Endothelial cell of umbilical vein (primary cell): Measurements from ENCODE around the gene PDE1C. TPM values are rescaled to one million over a fixed set of nuclear protein-coding genes. Genes with fewer than 3 reads are reported as not detected.

Source experiments
- BruUV-seq: library from RNA; stranded (reverse); fragments of 400-500 nt; replicated peaks from 2 replicates; lab custom pipeline; 2021; lab: Mats Ljungman, UMichigan
- CTCF ChIA-PET: fragments of 300-600, 350-600 bp; sonication (Branson Sonifier 250); formaldehyde crosslinking; loops from one replicate; lab custom pipeline; 2021; ENCODE audit warnings: antibody characterized with exemption, inconsistent platforms; lab: Charles Lee
- POLR2A ChIA-PET: fragments of 300-600, 350-600 bp; sonication (Branson Sonifier 250); formaldehyde crosslinking; loops from one replicate; lab custom pipeline; 2021; ENCODE audit warnings: antibody characterized with exemption, inconsistent platforms; lab: Charles Lee
- DNase-seq: peaks from one replicate; pipeline ENCODE4 v3.0.0-alpha.2; 2011; ENCODE audit warnings: low read depth, low spot score
- FAIRE-seq: peaks from 2 replicates; lab custom pipeline; 2011; peaks lifted over from hg19 to GRCh38; lab: Jason Lieb, UNC
- H2AFZ ChIP-seq: 2 replicates; pipeline ENCODE4 v1.6.0; 2012; ENCODE audit warnings: low read depth, low read length, control low read depth, inconsistent platforms
- H3K27ac ChIP-seq: 2 replicates; pipeline ENCODE4 v1.5.1; 2011; ENCODE audit warnings: low read depth, mild to moderate bottlenecking, control low read depth, low read length, moderate library complexity; ENCODE audit not compliant: insufficient read depth
- H3K27me3 ChIP-seq, 2 experiments: 2 replicates each; pipeline versions ENCODE4 v1.6.0 to v1.6.1; 2011; ENCODE audit warnings: low read length in 2 of 2, mixed read lengths in 1 of 2; ENCODE audit not compliant: control insufficient read depth in 2 of 2, insufficient read depth in 2 of 2
- H3K36me3 ChIP-seq, 2 experiments: 2 replicates in 1 of 2; 3 replicates in 1 of 2; pipeline ENCODE4 v1.5.1; 2011; ENCODE audit warnings: low read length in 2 of 2, mild to moderate bottlenecking in 1 of 2, moderate library complexity in 1 of 2; ENCODE audit not compliant: control insufficient read depth in 2 of 2, insufficient read depth in 2 of 2; ENCODE audit errors: extremely low read depth in 1 of 2
- H3K4me1 ChIP-seq: 3 replicates; pipeline ENCODE4 v1.5.1; 2011; ENCODE audit warnings: mild to moderate bottlenecking, low read length; ENCODE audit not compliant: control insufficient read depth, insufficient read depth; ENCODE audit errors: extremely low read depth
- H3K4me2 ChIP-seq: 2 replicates; pipeline ENCODE4 v1.6.1; 2011; ENCODE audit warnings: low read length, control low read depth, mixed read lengths; ENCODE audit not compliant: insufficient read depth
- H3K4me3 ChIP-seq, 3 experiments: fragments of 200-600 bp in 1 of 3; sonication (generic), shearing (Covaris generic) in 1 of 3; replicated peaks in 1 of 3; 2 replicates each; pipeline ENCODE4 v1.5.1; 2011 to 2016; ENCODE audit warnings: control low read depth in 3 of 3, low read length in 3 of 3, mild to moderate bottlenecking in 2 of 3, inconsistent platforms in 1 of 3, low read depth in 1 of 3, moderate library complexity in 1 of 3; ENCODE audit not compliant: insufficient read depth in 1 of 3
- H3K79me2 ChIP-seq: 2 replicates; pipeline ENCODE4 v1.6.0; 2012; ENCODE audit warnings: low read length, inconsistent platforms; ENCODE audit not compliant: control insufficient read depth, insufficient read depth
- H3K9ac ChIP-seq: replicated peaks from 2 replicates; pipeline ENCODE3; 2011; ENCODE audit warnings: low read length, control low read depth; ENCODE audit not compliant: insufficient read depth; ENCODE audit errors: extremely low read depth
- H3K9me1 ChIP-seq: replicated peaks from 3 replicates; pipeline ENCODE4 v1.6.0; 2011; ENCODE audit warnings: mild to moderate bottlenecking, low read length; ENCODE audit not compliant: control insufficient read depth, insufficient read depth; ENCODE audit errors: extremely low read depth
- H3K9me3 ChIP-seq: replicated peaks from 2 replicates; pipeline ENCODE4 v1.5.1; 2012; ENCODE audit warnings: low read length, inconsistent platforms; ENCODE audit not compliant: control insufficient read depth, insufficient read depth
- H4K20me1 ChIP-seq: replicated peaks from 2 replicates; pipeline ENCODE3; 2011; ENCODE audit warnings: mild to moderate bottlenecking, low read length; ENCODE audit not compliant: control insufficient read depth, insufficient read depth; ENCODE audit errors: extremely low read depth
- EZH2 ChIP-seq: IDR thresholded peaks from 2 replicates; pipeline ENCODE4 v1.6.1; 2012; ENCODE audit warnings: borderline replicate concordance, low read depth, mild to moderate bottlenecking, moderate library complexity, low read length, inconsistent platforms; ENCODE audit not compliant: severe bottlenecking
- FOS ChIP-seq: IDR thresholded peaks from 2 replicates; pipeline ENCODE4 v1.6.1; 2011; ENCODE audit warnings: mild to moderate bottlenecking, low read length, moderate library complexity, borderline replicate concordance; ENCODE audit not compliant: insufficient read depth
- GATA2 ChIP-seq: IDR thresholded peaks from 2 replicates; pipeline ENCODE4 v1.7.0; 2011; ENCODE audit warnings: low read depth, mild to moderate bottlenecking, moderate library complexity, mixed read lengths, low read length; ENCODE audit not compliant: insufficient read length, insufficient read depth
- JUN ChIP-seq: IDR thresholded peaks from 2 replicates; pipeline ENCODE4 v1.6.1; 2011; ENCODE audit warnings: borderline replicate concordance, low read depth; ENCODE audit not compliant: insufficient read length, insufficient read depth
- MAX ChIP-seq: IDR thresholded peaks from 2 replicates; pipeline ENCODE4 v1.6.1; 2011; ENCODE audit not compliant: insufficient read depth, insufficient read length
- MYC ChIP-seq: IDR thresholded peaks from one replicate; pipeline ENCODE4 v1.6.1; 2011; ENCODE audit warnings: mild to moderate bottlenecking, low read depth, low read length
- POLR2A ChIP-seq: IDR thresholded peaks from 2 replicates; pipeline ENCODE4 v1.6.1; 2012; ENCODE audit warnings: low read depth, mild to moderate bottlenecking, control low read depth, low read length
- POLR2AphosphoS5 ChIP-seq: IDR thresholded peaks from 2 replicates; pipeline ENCODE4 v1.6.1; 2012; ENCODE audit warnings: low read depth, mild to moderate bottlenecking, control low read depth, low read length, moderate library complexity; ENCODE audit not compliant: insufficient read depth
- dilution Hi-C: fragments of 300-500 bp; cut with MboI; formaldehyde crosslinking; loops from one replicate; pipeline ENCODE4 v1.15.0; 2019; ENCODE audit warnings: low sequenced_read_pairs; ENCODE audit not compliant: extremely low pct_ligation_motif_present
- intact Hi-C: fragments of 100-400 bp; cut with micrococcal nuclease; formaldehyde crosslinking; loops from one replicate; pipeline ENCODE4 v1.10.0; 2022
- polyA plus RNA-seq, 4 experiments: library from polyadenylated mRNA; depleted of rRNA in 3 of 4; stranded (reverse) in 3 of 4; unstranded in 1 of 4; fragments of >200 nt; gene quantifications; 2 replicates each; pipeline versions ENCODE4 v1.2.1 to v1.2.3, GENCODE V29; 2011 to 2012; ENCODE audit warnings: missing spikeins in 1 of 4
- total RNA-seq: library from RNA; stranded (reverse); gene quantifications from 2 replicates; pipeline ENCODE4 v1.2.3, GENCODE V29; 2021
- TF ChIP-seq, protein P1 (sequence below), 2 donors: IDR thresholded peaks; 1 replicate in 1 of 2; 2 replicates in 1 of 2; pipeline ENCODE4 v1.5.1; 2011; ENCODE audit warnings: low read length in 2 of 2, mild to moderate bottlenecking in 2 of 2, moderate library complexity in 2 of 2, control low read depth in 1 of 2, inconsistent platforms in 1 of 2, low read depth in 1 of 2; ENCODE audit not compliant: insufficient read depth in 1 of 2; ENCODE audit errors: extremely low read depth in 1 of 2

The PDE1C gene
- total and polyA plus RNA-seq, 2 donors (not counting 3 experiments of a cell fraction or from before 2014, with no cell fraction given): 0.90 to 3.1 TPM

GRCh38 chr7:31788445-31788844, 281.8 kb downstream of the PDE1C start:
- Histone ChIP-seq H2AFZ (no peak overlapping the region), H3K4me3 (no peak overlapping the region), H4K20me1 (no peaks in the 10 kb centered on the region), H3K9ac (no peak overlapping the region), H3K9me3 (no peaks in the 10 kb centered on the region), H3K4me1 (no peaks in the 10 kb centered on the region), H3K27ac (no peak overlapping the region), H3K4me2 (no peak overlapping the region), H3K27me3 (no peaks in the 10 kb centered on the region), H3K36me3 (no peaks in the 10 kb centered on the region), H3K79me2 (no peaks in the 10 kb centered on the region), H3K9me1 (no peaks in the 10 kb centered on the region)
- TF ChIP-seq POLR2A: no peak
- TF ChIP-seq JUN: no peak
- no peak for TF ChIP-seq POLR2AphosphoS5
- TF ChIP-seq GATA2: no peak
- no peak for TF ChIP-seq MYC
- TF ChIP-seq, protein P1, sequence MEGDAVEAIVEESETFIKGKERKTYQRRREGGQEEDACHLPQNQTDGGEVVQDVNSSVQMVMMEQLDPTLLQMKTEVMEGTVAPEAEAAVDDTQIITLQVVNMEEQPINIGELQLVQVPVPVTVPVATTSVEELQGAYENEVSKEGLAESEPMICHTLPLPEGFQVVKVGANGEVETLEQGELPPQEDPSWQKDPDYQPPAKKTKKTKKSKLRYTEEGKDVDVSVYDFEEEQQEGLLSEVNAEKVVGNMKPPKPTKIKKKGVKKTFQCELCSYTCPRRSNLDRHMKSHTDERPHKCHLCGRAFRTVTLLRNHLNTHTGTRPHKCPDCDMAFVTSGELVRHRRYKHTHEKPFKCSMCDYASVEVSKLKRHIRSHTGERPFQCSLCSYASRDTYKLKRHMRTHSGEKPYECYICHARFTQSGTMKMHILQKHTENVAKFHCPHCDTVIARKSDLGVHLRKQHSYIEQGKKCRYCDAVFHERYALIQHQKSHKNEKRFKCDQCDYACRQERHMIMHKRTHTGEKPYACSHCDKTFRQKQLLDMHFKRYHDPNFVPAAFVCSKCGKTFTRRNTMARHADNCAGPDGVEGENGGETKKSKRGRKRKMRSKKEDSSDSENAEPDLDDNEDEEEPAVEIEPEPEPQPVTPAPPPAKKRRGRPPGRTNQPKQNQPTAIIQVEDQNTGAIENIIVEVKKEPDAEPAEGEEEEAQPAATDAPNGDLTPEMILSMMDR (IDR thresholded peaks at IDR 0.05; ENCODE audit: extremely low read depth in 1 of 2, insufficient read depth in 1 of 2, low read depth in 1 of 2, low read length in 2 of 2): no peak
- no peak for TF ChIP-seq EZH2
- TF ChIP-seq MAX: no peak
- TF ChIP-seq FOS: no peak
- POLR2A ChIA-PET: no interaction called here
- FAIRE-seq (no peak), DNase-seq (no peak)
- no TSS peak for BruUV-seq
- dilution Hi-C loops (no loop called here), intact Hi-C loops (no loop called here)
- CTCF ChIA-PET: interaction anchor here (0.8 to 2.5 kb wide), 10 partner anchors 12 to 422 kb away, joined by 3 to 10 read pairs (median 4); no protein-coding TSS in a partner anchor
